ENCODE results near the gene SORCS2. TPM values are rescaled to one million over a fixed set of nuclear protein-coding genes. Genes with fewer than 3 reads are reported as not detected.

The SORCS2 gene
- total RNA-seq, 1 experiment from 2014 or later, result 0.15 TPM

DNA sequence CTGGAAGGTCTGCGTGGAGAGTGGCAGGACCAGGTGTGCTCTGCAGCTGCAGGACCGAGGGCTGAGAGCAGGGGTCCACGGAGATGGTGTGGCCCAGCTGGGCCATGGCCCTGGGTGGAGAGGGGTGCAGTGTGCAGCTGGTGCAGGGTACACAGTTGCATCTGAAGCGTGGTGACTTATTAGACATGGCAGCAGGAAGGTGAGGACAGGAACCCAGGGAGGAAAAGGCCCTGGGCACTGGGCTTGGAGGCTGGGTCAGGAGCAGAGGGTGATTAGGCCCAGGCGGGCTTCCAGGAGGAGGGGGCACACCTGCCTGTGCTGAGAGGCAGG is 457.0 kb downstream of the SORCS2 start:
- ChIA-PET POLR2A (no interaction called here), CTCF (no interaction called here)
- ATAC-seq, result no peak
- no peak overlapping the region for H3K27ac ChIP-seq (ENCODE audit: low read length)
- DNase-seq (ENCODE audit: low read depth, low spot score), result no peak
- no peaks in the 10 kb centered on the region for H3K9me3 ChIP-seq (ENCODE audit: control insufficient read depth, insufficient read depth, low read depth, low read length)
- intact Hi-C loops (cut with micrococcal nuclease; ENCODE audit: unreplicated experiment), result no loop called here
- H3K4me1 ChIP-seq (ENCODE audit: control insufficient read depth, insufficient read depth, low read length), result no peaks in the 10 kb centered on the region
- H3K4me3 ChIP-seq (ENCODE audit: low read depth in 2 of 2, low read length in 2 of 2), result no peak overlapping the region
- H3K27me3 ChIP-seq (ENCODE audit: control insufficient read depth, insufficient read depth, low read length), result no peaks in the 10 kb centered on the region
- TF ChIP-seq POLR2AphosphoS5 (IDR thresholded peaks at IDR 0.05; ENCODE audit: low read depth, low read length) (no peak), TCF7L2 (IDR thresholded peaks at IDR 0.05; ENCODE audit: low read depth, low read length) (no peak), SIN3A (IDR thresholded peaks at IDR 0.05; ENCODE audit: borderline replicate concordance, insufficient read depth, low read depth, low read length) (no peak)
- TF ChIP-seq, protein P1, sequence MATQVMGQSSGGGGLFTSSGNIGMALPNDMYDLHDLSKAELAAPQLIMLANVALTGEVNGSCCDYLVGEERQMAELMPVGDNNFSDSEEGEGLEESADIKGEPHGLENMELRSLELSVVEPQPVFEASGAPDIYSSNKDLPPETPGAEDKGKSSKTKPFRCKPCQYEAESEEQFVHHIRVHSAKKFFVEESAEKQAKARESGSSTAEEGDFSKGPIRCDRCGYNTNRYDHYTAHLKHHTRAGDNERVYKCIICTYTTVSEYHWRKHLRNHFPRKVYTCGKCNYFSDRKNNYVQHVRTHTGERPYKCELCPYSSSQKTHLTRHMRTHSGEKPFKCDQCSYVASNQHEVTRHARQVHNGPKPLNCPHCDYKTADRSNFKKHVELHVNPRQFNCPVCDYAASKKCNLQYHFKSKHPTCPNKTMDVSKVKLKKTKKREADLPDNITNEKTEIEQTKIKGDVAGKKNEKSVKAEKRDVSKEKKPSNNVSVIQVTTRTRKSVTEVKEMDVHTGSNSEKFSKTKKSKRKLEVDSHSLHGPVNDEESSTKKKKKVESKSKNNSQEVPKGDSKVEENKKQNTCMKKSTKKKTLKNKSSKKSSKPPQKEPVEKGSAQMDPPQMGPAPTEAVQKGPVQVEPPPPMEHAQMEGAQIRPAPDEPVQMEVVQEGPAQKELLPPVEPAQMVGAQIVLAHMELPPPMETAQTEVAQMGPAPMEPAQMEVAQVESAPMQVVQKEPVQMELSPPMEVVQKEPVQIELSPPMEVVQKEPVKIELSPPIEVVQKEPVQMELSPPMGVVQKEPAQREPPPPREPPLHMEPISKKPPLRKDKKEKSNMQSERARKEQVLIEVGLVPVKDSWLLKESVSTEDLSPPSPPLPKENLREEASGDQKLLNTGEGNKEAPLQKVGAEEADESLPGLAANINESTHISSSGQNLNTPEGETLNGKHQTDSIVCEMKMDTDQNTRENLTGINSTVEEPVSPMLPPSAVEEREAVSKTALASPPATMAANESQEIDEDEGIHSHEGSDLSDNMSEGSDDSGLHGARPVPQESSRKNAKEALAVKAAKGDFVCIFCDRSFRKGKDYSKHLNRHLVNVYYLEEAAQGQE (IDR thresholded peaks at IDR 0.05; ENCODE audit: insufficient read depth in 1 of 2, low read depth in 2 of 2, low read length in 1 of 2), result no peak
- TF ChIP-seq, protein P2, sequence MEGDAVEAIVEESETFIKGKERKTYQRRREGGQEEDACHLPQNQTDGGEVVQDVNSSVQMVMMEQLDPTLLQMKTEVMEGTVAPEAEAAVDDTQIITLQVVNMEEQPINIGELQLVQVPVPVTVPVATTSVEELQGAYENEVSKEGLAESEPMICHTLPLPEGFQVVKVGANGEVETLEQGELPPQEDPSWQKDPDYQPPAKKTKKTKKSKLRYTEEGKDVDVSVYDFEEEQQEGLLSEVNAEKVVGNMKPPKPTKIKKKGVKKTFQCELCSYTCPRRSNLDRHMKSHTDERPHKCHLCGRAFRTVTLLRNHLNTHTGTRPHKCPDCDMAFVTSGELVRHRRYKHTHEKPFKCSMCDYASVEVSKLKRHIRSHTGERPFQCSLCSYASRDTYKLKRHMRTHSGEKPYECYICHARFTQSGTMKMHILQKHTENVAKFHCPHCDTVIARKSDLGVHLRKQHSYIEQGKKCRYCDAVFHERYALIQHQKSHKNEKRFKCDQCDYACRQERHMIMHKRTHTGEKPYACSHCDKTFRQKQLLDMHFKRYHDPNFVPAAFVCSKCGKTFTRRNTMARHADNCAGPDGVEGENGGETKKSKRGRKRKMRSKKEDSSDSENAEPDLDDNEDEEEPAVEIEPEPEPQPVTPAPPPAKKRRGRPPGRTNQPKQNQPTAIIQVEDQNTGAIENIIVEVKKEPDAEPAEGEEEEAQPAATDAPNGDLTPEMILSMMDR (IDR thresholded peaks at IDR 0.05), result no peak
- BruUV-seq (replicated peaks), result no TSS peak
- in situ Hi-C loops (cut with HindIII; ENCODE audit: low pct_unique_long_range_greater_than_20kb, low sequenced_read_pairs), result no loop called here
- no peaks in the 10 kb centered on the region for H3K36me3 ChIP-seq (ENCODE audit: control insufficient read depth, insufficient read depth, low read length)

DNA sequence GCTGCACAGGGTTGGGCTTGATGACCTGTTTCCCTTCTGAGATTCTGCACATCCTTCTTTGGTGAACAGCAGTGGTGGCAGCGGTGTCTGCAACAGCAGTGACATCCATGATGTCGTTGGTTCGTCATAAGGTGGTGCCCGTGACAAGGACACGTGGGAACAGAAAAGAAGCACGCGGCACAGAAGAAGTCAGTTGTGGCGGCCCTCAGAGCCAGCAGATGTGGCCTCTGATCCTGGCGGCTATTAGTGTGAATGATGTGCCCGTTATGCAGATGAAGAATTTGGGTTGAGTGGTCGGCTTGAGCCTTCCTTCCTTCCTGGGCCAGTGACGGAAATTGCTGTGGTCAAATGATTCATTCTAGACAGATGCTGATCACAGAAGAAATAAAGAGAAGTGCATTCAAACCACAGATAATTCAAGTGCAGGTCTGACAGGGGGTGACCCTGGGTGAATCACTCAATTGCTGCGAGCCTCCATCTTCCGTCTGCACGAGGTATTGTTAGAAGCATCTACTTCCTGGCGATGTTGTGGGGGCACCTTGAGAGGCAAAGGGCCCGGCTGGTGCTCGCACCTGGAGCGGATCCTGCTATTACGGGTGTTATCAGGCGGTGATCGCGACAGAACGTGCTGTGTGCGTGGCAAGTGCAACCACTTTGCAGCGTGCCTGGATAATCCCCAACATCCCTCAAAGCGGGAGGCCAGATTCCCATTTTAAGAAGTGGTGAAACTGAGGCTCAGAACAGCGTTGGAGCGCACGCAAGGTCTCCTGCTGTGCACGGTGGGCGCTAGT is 457.6 kb downstream of the SORCS2 start:
- BruUV-seq (replicated peaks), result no TSS peak
- Histone ChIP-seq H3K4me3 (ENCODE audit: low read depth in 2 of 2, low read length in 2 of 2) (no peak overlapping the region), H3K36me3 (ENCODE audit: control insufficient read depth, insufficient read depth, low read length) (no peaks in the 10 kb centered on the region), H3K4me1 (ENCODE audit: control insufficient read depth, insufficient read depth, low read length) (no peaks in the 10 kb centered on the region), H3K9me3 (ENCODE audit: control insufficient read depth, insufficient read depth, low read depth, low read length) (no peaks in the 10 kb centered on the region), H3K27me3 (ENCODE audit: control insufficient read depth, insufficient read depth, low read length) (no peaks in the 10 kb centered on the region), H3K27ac (ENCODE audit: low read length) (no peak overlapping the region)
- CTCF ChIA-PET, result no interaction called here
- in situ Hi-C loops (cut with HindIII; ENCODE audit: low pct_unique_long_range_greater_than_20kb, low sequenced_read_pairs), result no loop called here
- no peak for ATAC-seq
- intact Hi-C loops (cut with micrococcal nuclease; ENCODE audit: unreplicated experiment), result no loop called here
- POLR2A ChIA-PET, result no interaction called here
- TF ChIP-seq, protein P2 (IDR thresholded peaks at IDR 0.05), result no peak
- DNase-seq (ENCODE audit: low read depth, low spot score), result no peak

Data from Panc1 (cell line).